Neural cell (in vitro differentiated cells): ENCODE measurements around the gene NDOR1.

Experiments
- CTCF ChIP-seq: fragments of 450-650 bp; IDR thresholded peaks from 2 replicates; pipeline ENCODE4 v1.5.1; 2014; ENCODE audit warnings: antibody characterized with exemption, mild to moderate bottlenecking, moderate library complexity; ENCODE audit not compliant: poor library complexity, severe bottlenecking
- EP300 ChIP-seq: fragments of 450-650 bp; conservative IDR thresholded peaks from 2 replicates; pipeline ENCODE4 v1.6.1; 2014; ENCODE audit warnings: antibody characterized with exemption, mild to moderate bottlenecking, moderate library complexity; ENCODE audit not compliant: poor library complexity, severe bottlenecking
- EZH2 ChIP-seq: fragments of 200-600, 300-800 bp; shearing (Covaris generic), sonication (generic); IDR thresholded peaks from 2 replicates; pipeline ENCODE4 v1.6.1; 2014; ENCODE audit warnings: antibody characterized with exemption, low read length, borderline replicate concordance, mild to moderate bottlenecking; ENCODE audit not compliant: insufficient read depth, poor library complexity, severe bottlenecking
- MXI1 ChIP-seq: fragments of 450-650 bp; conservative IDR thresholded peaks from 2 replicates; pipeline ENCODE4 v1.6.1; 2014; ENCODE audit warnings: antibody characterized with exemption, mild to moderate bottlenecking; ENCODE audit not compliant: poor library complexity, severe bottlenecking
- POLR2AphosphoS5 ChIP-seq: IDR thresholded peaks from 2 replicates; pipeline ENCODE4 v1.6.1; 2012
- RAD21 ChIP-seq: fragments of 450-650 bp; conservative IDR thresholded peaks from 2 replicates; pipeline ENCODE4 v1.6.1; 2014; ENCODE audit warnings: antibody characterized with exemption, mild to moderate bottlenecking, moderate library complexity
- REST ChIP-seq: IDR thresholded peaks from 2 replicates; pipeline ENCODE4 v1.6.1; 2012; ENCODE audit warnings: borderline replicate concordance

DNA sequence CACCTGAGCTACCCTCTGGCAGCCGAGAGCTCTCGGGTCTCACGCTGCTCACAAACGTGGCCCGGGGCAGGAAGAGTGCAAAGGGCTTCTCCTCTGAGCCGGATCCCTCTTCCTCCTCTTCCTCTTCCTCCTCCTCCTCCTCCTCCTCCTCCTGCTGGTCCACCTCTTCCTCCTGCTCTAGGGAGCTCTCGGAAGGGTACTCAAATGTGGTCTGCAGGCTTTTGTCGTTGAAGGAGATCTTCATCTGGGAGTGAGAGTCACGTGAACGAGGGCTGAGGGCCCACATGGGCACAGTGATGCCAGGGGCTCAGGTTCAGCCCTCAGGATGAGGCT, 13.1 kb upstream of the NDOR1 start:
- TF ChIP-seq EZH2 (no peak), CTCF (no peak), POLR2AphosphoS5 (no peak), RAD21 (no peak), EP300 (no peak), MXI1 (no peak), REST (no peak)
